ENCODE results near the gene CDKAL1. TPM values are rescaled to one million over a fixed set of nuclear protein-coding genes. Genes with fewer than 3 reads are reported as not detected.

Gene CDKAL1
- total RNA-seq, 4 donors from 2014 or later: 24.7 to 32.8 (median 29.8) TPM

DNA sequence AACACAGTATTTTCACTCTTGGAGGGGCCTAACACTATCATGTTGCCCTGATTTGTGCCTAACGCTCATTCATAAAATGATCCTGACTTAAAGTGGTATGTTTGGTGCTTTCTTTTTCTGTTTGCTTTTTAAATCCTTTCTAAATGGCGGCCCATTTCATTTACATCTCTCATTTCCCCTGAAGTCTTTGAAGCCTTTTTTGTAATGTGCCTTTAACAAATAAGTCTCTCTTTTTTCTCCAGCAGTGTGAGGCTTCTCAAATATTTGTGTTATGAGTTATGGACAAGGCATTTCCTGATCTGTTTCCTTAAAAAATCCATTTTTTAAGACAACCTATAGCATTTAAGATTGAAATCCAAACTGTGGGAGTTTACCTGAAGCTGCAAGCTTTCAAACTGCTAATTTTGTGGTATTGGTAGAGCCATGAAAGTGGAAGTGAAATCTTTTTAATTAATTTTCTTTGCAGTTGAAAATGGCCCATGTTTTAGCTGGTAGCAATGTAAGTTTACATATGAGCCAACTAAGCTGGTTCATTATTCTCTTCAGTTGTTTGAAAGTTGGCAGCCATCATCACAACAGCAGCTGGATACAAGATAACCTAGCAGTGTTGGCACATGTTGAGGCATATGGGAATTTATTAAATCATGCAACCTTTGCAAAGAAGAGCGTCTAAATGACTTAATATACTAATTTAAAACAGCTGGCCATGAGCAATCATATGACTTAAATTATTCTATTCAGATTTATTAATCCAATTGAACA is 469.7 kb downstream of the CDKAL1 start:
- intact Hi-C loops (cut with DNase I): no loop called here
- H3K27me3 ChIP-seq: no peaks in the 10 kb centered on the region
- 91 to 93% methylated on average over 3 of the region's 3 CpGs for WGBS, 2 donors

DNA sequence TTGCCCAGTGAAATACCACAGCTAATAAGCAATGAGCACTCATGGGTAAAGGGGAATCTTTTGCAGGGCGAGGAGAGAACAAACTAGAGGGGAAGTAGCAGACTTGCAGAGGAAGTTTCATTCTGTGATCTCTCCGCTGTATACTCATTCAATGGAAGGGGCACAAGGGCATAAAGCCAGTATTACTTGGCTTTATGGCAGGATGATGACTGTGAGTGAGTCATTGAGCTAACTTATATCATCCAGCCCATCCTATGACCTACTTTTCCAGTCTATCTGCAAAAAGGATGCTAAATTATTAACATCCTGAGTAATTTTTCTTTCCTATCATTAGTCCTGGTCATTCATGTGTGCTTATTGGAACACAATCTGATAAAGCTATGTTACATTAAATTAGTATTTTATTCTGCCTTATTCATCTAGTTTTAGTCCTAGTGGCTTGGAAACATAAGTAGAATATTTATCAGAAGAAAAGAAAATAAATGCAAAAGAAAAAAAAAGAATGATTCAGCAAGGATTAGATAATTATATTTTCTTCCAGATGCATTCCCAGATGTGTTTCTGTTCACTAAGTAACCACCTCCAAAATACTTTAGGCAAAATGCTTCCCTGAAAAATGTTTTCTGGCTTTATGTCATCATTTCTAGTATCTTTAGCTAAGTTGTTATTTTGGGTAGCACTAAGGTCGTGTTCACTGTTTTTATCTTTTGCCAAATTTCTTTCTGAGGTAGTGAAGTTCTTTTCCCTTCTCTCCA is 471.7 kb downstream of the CDKAL1 start:
- H3K27me3 ChIP-seq: no peaks in the 10 kb centered on the region
- intact Hi-C loops (cut with DNase I): no loop called here
- no peak overlapping the region for H3K27ac ChIP-seq
- WGBS, 2 donors: 66 to 76% methylated on average over 3 of the region's 3 CpGs
- H3K4me1 ChIP-seq: no peaks in the 10 kb centered on the region
- H3K36me3 ChIP-seq: no peaks in the 10 kb centered on the region
- no peak overlapping the region for H3K4me3 ChIP-seq (replicated peaks in 1 of 3)
- DNase-seq: no peak
- TF ChIP-seq, protein P1, sequence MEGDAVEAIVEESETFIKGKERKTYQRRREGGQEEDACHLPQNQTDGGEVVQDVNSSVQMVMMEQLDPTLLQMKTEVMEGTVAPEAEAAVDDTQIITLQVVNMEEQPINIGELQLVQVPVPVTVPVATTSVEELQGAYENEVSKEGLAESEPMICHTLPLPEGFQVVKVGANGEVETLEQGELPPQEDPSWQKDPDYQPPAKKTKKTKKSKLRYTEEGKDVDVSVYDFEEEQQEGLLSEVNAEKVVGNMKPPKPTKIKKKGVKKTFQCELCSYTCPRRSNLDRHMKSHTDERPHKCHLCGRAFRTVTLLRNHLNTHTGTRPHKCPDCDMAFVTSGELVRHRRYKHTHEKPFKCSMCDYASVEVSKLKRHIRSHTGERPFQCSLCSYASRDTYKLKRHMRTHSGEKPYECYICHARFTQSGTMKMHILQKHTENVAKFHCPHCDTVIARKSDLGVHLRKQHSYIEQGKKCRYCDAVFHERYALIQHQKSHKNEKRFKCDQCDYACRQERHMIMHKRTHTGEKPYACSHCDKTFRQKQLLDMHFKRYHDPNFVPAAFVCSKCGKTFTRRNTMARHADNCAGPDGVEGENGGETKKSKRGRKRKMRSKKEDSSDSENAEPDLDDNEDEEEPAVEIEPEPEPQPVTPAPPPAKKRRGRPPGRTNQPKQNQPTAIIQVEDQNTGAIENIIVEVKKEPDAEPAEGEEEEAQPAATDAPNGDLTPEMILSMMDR (IDR thresholded peaks at IDR 0.05): no peak
- TF ChIP-seq POLR2A (IDR thresholded peaks at IDR 0.05): no peak
- H3K9me3 ChIP-seq: no peaks in the 10 kb centered on the region

More for the DNA sequence above, 469.7 kb downstream of the CDKAL1 start:
- no peaks in the 10 kb centered on the region for H3K9me3 ChIP-seq
- H3K4me3 ChIP-seq (replicated peaks in 1 of 3): no peak overlapping the region
- no peaks in the 10 kb centered on the region for H3K36me3 ChIP-seq
- DNase-seq: no peak
- peaks cover 0 to 4% of the 10 kb centered on the region in 2 donors for H3K4me1 ChIP-seq
- TF ChIP-seq, protein P1 (IDR thresholded peaks at IDR 0.05): no peak
- TF ChIP-seq POLR2A (IDR thresholded peaks at IDR 0.05): no peak
- H3K27ac ChIP-seq: no peak overlapping the region

DNA sequence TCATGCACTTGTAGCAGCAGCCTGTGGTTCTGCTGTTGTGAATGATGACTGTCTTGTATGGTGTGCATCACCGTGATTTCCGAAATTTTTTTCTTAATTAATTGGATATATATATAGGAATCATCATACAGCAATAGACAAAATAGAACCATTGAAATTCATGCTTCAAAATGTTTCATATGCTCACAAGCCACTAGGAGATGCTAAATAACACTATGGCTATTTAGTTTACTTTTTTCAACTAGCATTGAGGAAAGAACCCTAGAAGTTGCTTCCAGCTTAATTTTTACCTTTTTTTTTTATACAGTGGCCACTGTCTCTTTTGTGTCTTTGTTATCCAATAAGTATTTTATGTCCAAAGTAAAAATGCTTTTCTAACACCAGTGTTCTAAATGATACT is 485.4 kb downstream of the CDKAL1 start:
- WGBS, 2 donors: 93 to 96% methylated on average over 2 of the region's 2 CpGs
- H3K9me3 ChIP-seq: no peaks in the 10 kb centered on the region
- no peak overlapping the region for H3K27ac ChIP-seq
- no peaks in the 10 kb centered on the region for H3K27me3 ChIP-seq
- no peaks in the 10 kb centered on the region for H3K36me3 ChIP-seq
- no peak for DNase-seq
- H3K4me3 ChIP-seq (replicated peaks in 1 of 3): no peak overlapping the region
- no peak for TF ChIP-seq POLR2A (IDR thresholded peaks at IDR 0.05)
- TF ChIP-seq, protein P1 (IDR thresholded peaks at IDR 0.05): no peak
- intact Hi-C loops (cut with DNase I): no loop called here
- H3K4me1 ChIP-seq: peaks cover 5 to 13% of the 10 kb centered on the region in 2 donors

DNA sequence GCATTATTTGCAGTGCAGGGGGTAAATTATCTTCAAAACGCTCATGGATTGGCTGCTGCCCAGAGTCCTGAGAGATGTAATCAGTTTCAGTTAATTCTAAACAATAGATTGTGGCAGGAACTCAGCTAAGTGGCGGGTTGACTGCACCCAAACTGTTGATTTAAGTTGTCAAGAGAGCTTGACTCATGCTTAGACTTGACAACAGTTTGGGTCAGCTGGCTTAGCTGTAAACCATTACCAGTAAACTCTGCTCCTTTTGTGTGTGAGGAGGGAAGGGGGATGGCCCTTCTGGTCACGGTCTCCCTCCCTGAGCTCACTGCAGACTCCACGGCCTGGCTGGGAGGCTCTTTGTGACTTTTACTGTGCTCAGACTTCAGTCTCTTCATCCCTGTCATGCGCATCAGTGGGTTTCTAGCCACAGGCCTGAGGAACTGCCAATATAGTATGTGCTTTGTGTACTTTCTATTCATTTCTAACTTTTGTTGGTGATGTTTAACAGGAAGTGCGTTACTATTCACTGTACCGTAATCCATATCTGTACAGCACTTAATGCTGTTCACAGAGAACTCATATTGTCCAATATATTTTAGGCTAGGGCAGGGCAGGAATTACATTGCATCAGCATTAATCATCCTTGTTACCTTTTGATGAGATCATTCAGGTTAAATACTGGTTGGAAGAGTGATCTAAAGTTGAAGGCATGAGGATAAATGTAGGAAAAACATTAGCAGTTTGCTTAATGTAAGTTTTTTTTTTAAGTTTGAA is 488.3 kb downstream of the CDKAL1 start:
- Histone ChIP-seq H3K4me3 (replicated peaks in 1 of 3) (no peak overlapping the region), H3K27ac (peak overlapping the region in 2 of 3 donors; percentile 24 to 50), H3K9me3 (no peaks in the 10 kb centered on the region), H3K36me3 (no peaks in the 10 kb centered on the region), H3K4me1 (peaks cover 12 to 13% of the 10 kb centered on the region in 2 donors), H3K27me3 (no peaks in the 10 kb centered on the region)
- peak; percentile 65 to 69 for DNase-seq
- intact Hi-C loops (cut with DNase I): no loop called here
- TF ChIP-seq POLR2A (IDR thresholded peaks at IDR 0.05): no peak
- TF ChIP-seq, protein P1 (IDR thresholded peaks at IDR 0.05): no peak
- WGBS, 2 donors: 60 to 65% methylated on average over 7 of the region's 7 CpGs
